Measurements from ENCODE around the gene GSTT4.
"Not testable (repeated sequence)": the region's sequence is repeated elsewhere in the genome, so short reads cannot be mapped to it uniquely, and the experiment has no call there.

GSTT4 gene

GRCh38 chr22:24006207-24006913, 1.1 kb upstream of the GSTT4 start:
- no peak for DNase-seq (ENCODE audit: low read depth)
- no peak overlapping the region for H3K4me3 ChIP-seq (ENCODE audit: low read depth, low read length)
- TF ChIP-seq CTCF (IDR thresholded peaks at IDR 0.05; ENCODE audit: insufficient read depth, low read depth, low read length, missing control alignments), result no peak

GRCh38 chr22:24003887-24004286, 1.4 kb downstream of the GSTT4 start:
- no peak for TF ChIP-seq CTCF (IDR thresholded peaks at IDR 0.05; ENCODE audit: insufficient read depth, low read depth, low read length, missing control alignments)
- DNase-seq (ENCODE audit: low read depth), result no peak
- no peak overlapping the region for H3K4me3 ChIP-seq (ENCODE audit: low read depth, low read length)

- no peak overlapping the region for H3K4me3 ChIP-seq (ENCODE audit: low read depth, low read length)
- no peak for TF ChIP-seq CTCF (IDR thresholded peaks at IDR 0.05; ENCODE audit: insufficient read depth, low read depth, low read length, missing control alignments)
- no peak for DNase-seq (ENCODE audit: low read depth)
These were observed 2.4 kb downstream of the GSTT4 start for GRCh38 chr22:24002851-24003250.

- no peak for DNase-seq (ENCODE audit: low read depth)
- H3K4me3 ChIP-seq (ENCODE audit: low read depth, low read length), result no peak overlapping the region
- no peak for TF ChIP-seq CTCF (IDR thresholded peaks at IDR 0.05; ENCODE audit: insufficient read depth, low read depth, low read length, missing control alignments)
These were observed 3.0 kb downstream of the GSTT4 start for GRCh38 chr22:24002272-24002671.

- no peak for DNase-seq (ENCODE audit: low read depth)
- TF ChIP-seq CTCF (IDR thresholded peaks at IDR 0.05; ENCODE audit: insufficient read depth, low read depth, low read length, missing control alignments), result no peak
These were observed 3.9 kb downstream of the GSTT4 start for GRCh38 chr22:24001314-24001713.

GRCh38 chr22:23999779-24000178, 5.5 kb downstream of the GSTT4 start:
- DNase-seq (ENCODE audit: low read depth); H3K4me3 ChIP-seq (ENCODE audit: low read depth, low read length): not testable (repeated sequence)

More at GRCh38 chr22:24001314-24001713, 3.9 kb downstream of the GSTT4 start:
- H3K4me3 ChIP-seq (ENCODE audit: low read depth, low read length), result no peak overlapping the region

- DNase-seq (ENCODE audit: low read depth), result no peak
- TF ChIP-seq CTCF (IDR thresholded peaks at IDR 0.05; ENCODE audit: insufficient read depth, low read depth, low read length, missing control alignments), result no peak
- H3K4me3 ChIP-seq (ENCODE audit: low read depth, low read length), result no peak overlapping the region
These were observed 8.2 kb downstream of the GSTT4 start for GRCh38 chr22:23997092-23997491.

- peak; percentile 16 for DNase-seq (ENCODE audit: low read depth)
- not testable (repeated sequence) for H3K4me3 ChIP-seq (ENCODE audit: low read depth, low read length)
These were observed 11.6 kb downstream of the GSTT4 start for GRCh38 chr22:23993581-23994177.

- not testable (repeated sequence) for DNase-seq (ENCODE audit: low read depth); H3K4me3 ChIP-seq (ENCODE audit: low read depth, low read length)
These were observed 12.2 kb downstream of the GSTT4 start for GRCh38 chr22:23993080-23993479.

- peak; percentile 36 for DNase-seq (ENCODE audit: low read depth)
- not testable (repeated sequence) for H3K4me3 ChIP-seq (ENCODE audit: low read depth, low read length)
These were observed 15.5 kb downstream of the GSTT4 start for GRCh38 chr22:23989583-23990244.

GRCh38 chr22:23986538-23987178, 18.6 kb downstream of the GSTT4 start:
- not testable (repeated sequence) for H3K4me3 ChIP-seq (ENCODE audit: low read depth, low read length); DNase-seq (ENCODE audit: low read depth)
